HG03432 (cell line): ENCODE data around the gene KIF13A.
"Not testable (repeated sequence)": the region's sequence is repeated elsewhere in the genome, so short reads cannot be mapped to it uniquely, and the experiment has no call there.

Experiments
- ATAC-seq: cut with Tn5 transposase; IDR thresholded peaks from one replicate; pipeline ENCODE4 v1.9.1; 2021; ENCODE audit warnings: mild to moderate bottlenecking, moderate library complexity; ENCODE audit not compliant: unreplicated experiment

KIF13A gene

GRCh38 chr6:17971128-17972073 lies 16.0 kb downstream of the KIF13A start:
- no peak for ATAC-seq

GRCh38 chr6:17968876-17969275 lies 18.6 kb downstream of the KIF13A start:
- ATAC-seq, result no peak

GRCh38 chr6:17967668-17968518 lies 19.5 kb downstream of the KIF13A start:
- ATAC-seq, result no peak

- no peak for ATAC-seq
Observed at GRCh38 chr6:17966451-17966850, 21.0 kb downstream of the KIF13A start.

GRCh38 chr6:17965397-17965796 lies 22.0 kb downstream of the KIF13A start:
- no peak for ATAC-seq

GRCh38 chr6:17964633-17965032 lies 22.8 kb downstream of the KIF13A start:
- ATAC-seq, result no peak

GRCh38 chr6:17962436-17963031 lies 24.9 kb downstream of the KIF13A start:
- peak; percentile 52 for ATAC-seq

GRCh38 chr6:17959302-17959701 lies 28.1 kb downstream of the KIF13A start:
- no peak for ATAC-seq

GRCh38 chr6:17957904-17958620 lies 29.4 kb downstream of the KIF13A start:
- ATAC-seq, result peak; percentile 8

- ATAC-seq, result peak; percentile 93
Observed at GRCh38 chr6:17957498-17957897, 29.9 kb downstream of the KIF13A start.

- ATAC-seq, result peak; percentile 7
Observed at GRCh38 chr6:17957086-17957485, 30.3 kb downstream of the KIF13A start.

- no peak for ATAC-seq
Observed at GRCh38 chr6:17950095-17950494, 37.3 kb downstream of the KIF13A start.

GRCh38 chr6:17949168-17949567 lies 38.3 kb downstream of the KIF13A start:
- no peak for ATAC-seq

GRCh38 chr6:17948725-17949124 lies 38.7 kb downstream of the KIF13A start:
- ATAC-seq, result no peak

- not testable (repeated sequence) for ATAC-seq
Observed at GRCh38 chr6:17947574-17947973, 39.9 kb downstream of the KIF13A start.

- ATAC-seq, result no peak
Observed at GRCh38 chr6:17945575-17945974, 41.9 kb downstream of the KIF13A start.

- ATAC-seq, result no peak
Observed at GRCh38 chr6:17945111-17945510, 42.3 kb downstream of the KIF13A start.

- no peak for ATAC-seq
Observed at GRCh38 chr6:17941318-17941717, 46.1 kb downstream of the KIF13A start.

GRCh38 chr6:17940151-17940792 lies 47.2 kb downstream of the KIF13A start:
- ATAC-seq, result no peak

- ATAC-seq, result no peak
Observed at GRCh38 chr6:17938901-17939300, 48.5 kb downstream of the KIF13A start.
